Measurements from ENCODE around the gene DISP2.

The DISP2 gene

GRCh38 chr15:40343512-40343911 lies 14.5 kb upstream of the DISP2 start:
- no peak for DNase-seq

GRCh38 chr15:40344217-40344616 lies 13.8 kb upstream of the DISP2 start:
- no peak for DNase-seq

GRCh38 chr15:40344631-40345120 lies 13.3 kb upstream of the DISP2 start:
- no peak for DNase-seq

GRCh38 chr15:40345225-40345866 lies 12.7 kb upstream of the DISP2 start:
- DNase-seq = no peak

- no peak for DNase-seq
Observed at GRCh38 chr15:40345867-40346578, 12.0 kb upstream of the DISP2 start.

GRCh38 chr15:40346579-40347558 lies 11.2 kb upstream of the DISP2 start:
- DNase-seq = no peak

- DNase-seq = no peak
Observed at GRCh38 chr15:40347559-40348473, 10.2 kb upstream of the DISP2 start.

GRCh38 chr15:40348474-40348870 lies 9.5 kb upstream of the DISP2 start:
- no peak for DNase-seq

- no peak for DNase-seq
Observed at GRCh38 chr15:40349163-40349562, 8.9 kb upstream of the DISP2 start.

- DNase-seq = no peak
Observed at GRCh38 chr15:40352281-40352901, 5.6 kb upstream of the DISP2 start.

GRCh38 chr15:40353697-40354096 lies 4.3 kb upstream of the DISP2 start:
- DNase-seq = no peak

GRCh38 chr15:40354408-40355171 lies 3.4 kb upstream of the DISP2 start:
- no peak for DNase-seq

- DNase-seq = no peak
Observed at GRCh38 chr15:40355976-40356585, 1.9 kb upstream of the DISP2 start.

GRCh38 chr15:40357246-40357645 lies 773 bp upstream of the DISP2 start:
- no peak for DNase-seq

- DNase-seq = no peak
Observed at GRCh38 chr15:40358471-40359353, 693 bp downstream of the DISP2 start.

GRCh38 chr15:40360015-40360414 lies 2.0 kb downstream of the DISP2 start:
- no peak for DNase-seq

- DNase-seq = no peak
Observed at GRCh38 chr15:40361640-40362039, 3.6 kb downstream of the DISP2 start.

- no peak for DNase-seq
Observed at GRCh38 chr15:40363611-40364010, 5.6 kb downstream of the DISP2 start.

- no peak for DNase-seq
Observed at GRCh38 chr15:40364251-40364650, 6.2 kb downstream of the DISP2 start.
